ENCODE measurements around the gene MEGF10. TPM values are rescaled to one million over a fixed set of nuclear protein-coding genes. Genes with fewer than 3 reads are reported as not detected.

Gene MEGF10
- total RNA-seq, 1 donor from 2014 or later = 0.69 TPM

DNA sequence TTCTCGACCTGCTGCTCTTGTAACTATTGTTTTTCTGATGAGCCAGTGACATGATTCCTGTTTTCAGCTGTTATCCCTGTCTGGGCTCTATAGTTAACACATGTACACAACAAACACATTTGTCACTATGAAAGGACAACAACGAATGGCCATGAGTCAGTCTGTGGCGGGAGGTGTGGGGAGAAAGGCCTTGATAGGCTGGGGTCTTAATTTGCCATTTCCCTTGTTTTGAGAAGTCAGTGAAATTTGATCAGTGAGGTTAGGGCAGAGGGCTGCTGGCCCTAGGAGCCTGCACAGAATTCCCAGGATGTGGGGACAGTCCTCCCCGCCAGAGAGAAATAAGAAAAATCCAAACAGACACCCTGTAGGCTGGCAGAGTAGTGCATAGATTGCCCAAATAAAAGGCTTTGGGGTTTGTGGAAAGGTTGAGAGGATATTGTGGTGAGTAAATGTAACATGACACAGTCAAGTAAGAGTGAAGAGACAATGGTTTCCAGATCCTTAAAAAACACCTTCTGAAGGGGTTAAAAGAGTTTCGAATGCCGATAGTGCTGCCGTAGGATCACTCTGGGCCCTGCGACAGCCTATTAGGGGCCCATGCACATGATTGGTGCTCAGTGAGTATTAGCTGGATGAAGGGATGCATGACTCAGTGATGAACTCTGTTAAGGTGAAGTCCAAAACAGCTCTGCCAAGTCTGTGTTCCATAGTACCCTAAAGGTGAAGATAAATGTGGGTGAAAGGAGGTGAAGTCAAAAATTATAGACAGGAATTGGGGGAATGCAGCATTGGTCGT, 115.9 kb downstream of the MEGF10 start:
- Mint-ChIP-seq H3K4me1 (ENCODE audit: low read depth, unreplicated experiment) (peaks cover 6% of the 10 kb centered on the region), H3K27ac (ENCODE audit: unreplicated experiment) (no peak overlapping the region), H3K27me3 (ENCODE audit: unreplicated experiment) (no peaks in the 10 kb centered on the region), H3K4me3 (ENCODE audit: unreplicated experiment) (no peak overlapping the region), H3K9me3 (ENCODE audit: unreplicated experiment) (peaks cover 1% of the 10 kb centered on the region), H3K36me3 (ENCODE audit: unreplicated experiment) (no peaks in the 10 kb centered on the region)
- DNase-seq = no peak
- TF ChIP-seq, protein P1, sequence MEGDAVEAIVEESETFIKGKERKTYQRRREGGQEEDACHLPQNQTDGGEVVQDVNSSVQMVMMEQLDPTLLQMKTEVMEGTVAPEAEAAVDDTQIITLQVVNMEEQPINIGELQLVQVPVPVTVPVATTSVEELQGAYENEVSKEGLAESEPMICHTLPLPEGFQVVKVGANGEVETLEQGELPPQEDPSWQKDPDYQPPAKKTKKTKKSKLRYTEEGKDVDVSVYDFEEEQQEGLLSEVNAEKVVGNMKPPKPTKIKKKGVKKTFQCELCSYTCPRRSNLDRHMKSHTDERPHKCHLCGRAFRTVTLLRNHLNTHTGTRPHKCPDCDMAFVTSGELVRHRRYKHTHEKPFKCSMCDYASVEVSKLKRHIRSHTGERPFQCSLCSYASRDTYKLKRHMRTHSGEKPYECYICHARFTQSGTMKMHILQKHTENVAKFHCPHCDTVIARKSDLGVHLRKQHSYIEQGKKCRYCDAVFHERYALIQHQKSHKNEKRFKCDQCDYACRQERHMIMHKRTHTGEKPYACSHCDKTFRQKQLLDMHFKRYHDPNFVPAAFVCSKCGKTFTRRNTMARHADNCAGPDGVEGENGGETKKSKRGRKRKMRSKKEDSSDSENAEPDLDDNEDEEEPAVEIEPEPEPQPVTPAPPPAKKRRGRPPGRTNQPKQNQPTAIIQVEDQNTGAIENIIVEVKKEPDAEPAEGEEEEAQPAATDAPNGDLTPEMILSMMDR (IDR thresholded peaks at IDR 0.05; ENCODE audit: partially characterized antibody, unreplicated experiment) = no peak

DNA sequence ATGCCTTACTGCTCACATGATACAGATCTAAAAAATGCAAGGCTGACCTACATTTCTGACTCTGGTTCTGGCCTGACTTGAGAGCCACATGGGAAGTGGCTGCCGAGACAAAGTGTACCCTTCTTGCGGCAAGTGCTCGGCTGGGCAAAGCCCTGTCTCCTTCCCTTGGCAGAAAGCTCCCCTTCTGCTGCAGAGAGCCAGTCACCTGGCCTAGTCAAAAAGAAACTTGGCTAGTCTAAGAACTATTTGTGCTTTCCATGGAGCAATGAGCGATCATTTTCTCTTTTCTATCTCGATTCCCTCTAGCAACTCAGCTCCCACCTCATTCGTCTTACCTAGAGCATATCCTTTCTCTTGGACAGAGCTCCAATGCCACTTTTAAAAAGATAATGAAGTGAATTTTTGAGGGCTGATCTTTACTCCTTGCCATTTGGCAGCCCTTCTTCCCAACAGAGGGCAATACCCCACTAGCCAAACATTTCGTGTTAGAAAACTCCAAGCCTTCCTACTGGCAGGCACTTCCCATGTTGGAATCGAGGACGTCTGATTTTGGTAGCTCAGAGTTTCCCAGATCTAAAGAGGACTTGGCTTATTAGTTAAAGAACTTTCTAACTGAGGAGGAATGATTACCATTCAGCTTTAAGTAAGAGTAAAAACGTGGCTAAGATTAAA, 118.8 kb downstream of the MEGF10 start:
- no peaks in the 10 kb centered on the region for H3K27me3 Mint-ChIP-seq (ENCODE audit: unreplicated experiment)
- H3K4me1 Mint-ChIP-seq (ENCODE audit: low read depth, unreplicated experiment) = peaks cover 2% of the 10 kb centered on the region
- H3K36me3 Mint-ChIP-seq (ENCODE audit: unreplicated experiment) = no peaks in the 10 kb centered on the region
- TF ChIP-seq, protein P1 (IDR thresholded peaks at IDR 0.05; ENCODE audit: partially characterized antibody, unreplicated experiment) = no peak
- no peaks in the 10 kb centered on the region for H3K9me3 Mint-ChIP-seq (ENCODE audit: unreplicated experiment)
- no peak overlapping the region for H3K4me3 Mint-ChIP-seq (ENCODE audit: unreplicated experiment)
- no peak overlapping the region for H3K27ac Mint-ChIP-seq (ENCODE audit: unreplicated experiment)
- no peak for DNase-seq

DNA sequence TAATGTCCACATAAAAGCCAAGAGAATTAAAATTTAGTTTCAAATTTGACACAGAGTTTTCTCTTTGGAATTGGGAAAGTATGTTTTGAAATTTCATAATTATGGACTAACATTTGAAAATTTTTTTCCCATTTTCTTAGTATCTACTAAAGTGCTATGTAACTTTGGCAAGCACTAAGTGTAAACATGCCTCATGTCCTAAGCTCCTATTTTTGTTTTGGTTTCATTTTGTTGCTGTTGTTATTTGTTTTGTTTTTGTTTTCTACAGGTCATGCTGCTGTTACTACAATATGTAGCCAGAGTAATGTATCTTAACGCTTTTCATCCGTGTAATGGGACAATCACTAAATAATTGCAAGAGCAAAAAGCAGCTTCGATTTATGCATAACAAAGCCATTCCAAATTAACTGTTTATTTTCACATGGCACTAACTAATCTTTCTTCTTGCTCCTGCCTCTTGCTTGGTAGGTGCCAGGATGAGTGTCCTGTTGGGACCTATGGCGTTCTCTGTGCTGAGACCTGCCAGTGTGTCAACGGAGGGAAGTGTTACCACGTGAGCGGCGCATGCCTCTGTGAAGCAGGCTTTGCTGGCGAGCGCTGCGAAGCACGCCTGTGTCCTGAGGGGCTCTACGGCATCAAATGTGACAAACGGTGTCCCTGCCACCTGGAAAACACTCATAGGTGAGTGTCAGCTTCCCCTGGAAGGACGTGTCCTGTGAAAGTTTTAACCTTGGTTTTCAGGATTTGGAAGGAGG, 119.5 kb downstream of the MEGF10 start:
- Mint-ChIP-seq H3K4me1 (ENCODE audit: low read depth, unreplicated experiment) (peaks cover 2% of the 10 kb centered on the region), H3K27ac (ENCODE audit: unreplicated experiment) (no peak overlapping the region), H3K9me3 (ENCODE audit: unreplicated experiment) (no peaks in the 10 kb centered on the region), H3K27me3 (ENCODE audit: unreplicated experiment) (no peaks in the 10 kb centered on the region), H3K4me3 (ENCODE audit: unreplicated experiment) (no peak overlapping the region), H3K36me3 (ENCODE audit: unreplicated experiment) (no peaks in the 10 kb centered on the region)
- no peak for DNase-seq
- TF ChIP-seq, protein P1 (IDR thresholded peaks at IDR 0.05; ENCODE audit: partially characterized antibody, unreplicated experiment) = no peak

DNA sequence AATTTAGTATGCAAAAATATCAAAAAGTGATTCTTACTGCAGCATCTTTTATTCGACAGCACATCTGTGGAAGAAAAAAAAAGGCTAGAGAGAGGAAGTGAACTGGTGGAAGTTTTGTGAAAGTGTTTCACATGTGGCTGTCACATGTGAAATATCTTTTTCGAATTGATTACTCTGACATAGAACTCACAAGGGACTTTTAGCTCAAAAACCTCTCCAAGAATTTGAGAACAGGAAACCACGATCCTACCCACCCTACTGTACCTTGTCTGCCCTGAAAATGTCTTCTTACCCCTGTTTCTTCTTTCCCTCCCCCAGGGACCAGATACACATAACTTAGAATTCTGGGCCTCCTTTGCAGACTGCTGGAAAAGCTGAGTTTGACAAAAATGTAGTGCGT, 120.4 kb downstream of the MEGF10 start:
- H3K36me3 Mint-ChIP-seq (ENCODE audit: unreplicated experiment) = no peaks in the 10 kb centered on the region
- peaks cover 2% of the 10 kb centered on the region for H3K4me1 Mint-ChIP-seq (ENCODE audit: low read depth, unreplicated experiment)
- H3K27me3 Mint-ChIP-seq (ENCODE audit: unreplicated experiment) = no peaks in the 10 kb centered on the region
- no peak overlapping the region for H3K27ac Mint-ChIP-seq (ENCODE audit: unreplicated experiment)
- no peak overlapping the region for H3K4me3 Mint-ChIP-seq (ENCODE audit: unreplicated experiment)
- TF ChIP-seq, protein P1 (IDR thresholded peaks at IDR 0.05; ENCODE audit: partially characterized antibody, unreplicated experiment) = no peak
- DNase-seq = no peak
- peaks cover 2% of the 10 kb centered on the region for H3K9me3 Mint-ChIP-seq (ENCODE audit: unreplicated experiment)

Data from glutamatergic neuron (in vitro differentiated cells).